ENCODE data around the gene EPHB1. TPM values are rescaled to one million over a fixed set of nuclear protein-coding genes. Genes with fewer than 3 reads are reported as not detected.
A peak's percentile ranks its signal among the peaks of the same experiment; 100 is the strongest.

The EPHB1 gene
- total and polyA plus RNA-seq, 5 experiments from 2014 or later = not detected

- DNase-seq (no peak), ATAC-seq (no peak)
- H3K27me3 Mint-ChIP-seq = peaks cover 0 to 17% (median 3%) of the 10 kb centered on the region in 5 donors
- H3K9me3 Mint-ChIP-seq = peaks cover 0 to 4% (median 0%) of the 10 kb centered on the region in 9 donors
- H3K4me3 Mint-ChIP-seq = no peak overlapping the region
- no peaks in the 10 kb centered on the region for H3K36me3 Mint-ChIP-seq
- POLR2A ChIA-PET = no interaction called here
- H3K27ac Mint-ChIP-seq = no peak overlapping the region
- H3K4me1 Mint-ChIP-seq = no peaks in the 10 kb centered on the region
Measured at GRCh38 chr3:134972836-134973455, 177.9 kb downstream of the EPHB1 start.

DNA sequence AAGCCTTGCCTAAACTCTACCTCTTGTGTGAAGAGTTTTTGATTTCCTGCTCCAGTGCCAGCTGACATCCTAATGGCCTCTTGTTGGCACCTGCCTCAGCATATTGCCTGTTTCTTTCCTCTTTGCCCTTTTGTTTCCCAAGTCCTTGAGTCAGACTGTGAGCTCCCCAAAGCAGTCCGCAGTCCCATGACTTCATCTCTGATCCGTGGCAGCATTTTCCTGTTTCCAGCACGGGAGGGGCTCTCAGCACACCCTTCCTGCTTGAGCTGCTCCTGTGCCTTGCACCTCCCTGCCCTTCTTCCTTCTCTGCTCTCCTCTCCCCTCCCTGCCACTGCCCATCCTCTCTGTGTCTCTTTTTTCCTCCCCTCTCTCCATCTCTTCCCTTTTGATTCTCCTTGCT, 179.6 kb downstream of the EPHB1 start:
- ATAC-seq (no peak), DNase-seq (no peak)
- POLR2A ChIA-PET = no interaction called here
- H3K27me3 Mint-ChIP-seq = peaks cover 0 to 21% (median 3%) of the 10 kb centered on the region in 5 donors
- H3K4me3 Mint-ChIP-seq = no peak overlapping the region
- H3K27ac Mint-ChIP-seq = no peak overlapping the region
- H3K9me3 Mint-ChIP-seq = peaks cover 0 to under 1% (median 0%) of the 10 kb centered on the region in 9 donors
- H3K36me3 Mint-ChIP-seq = no peaks in the 10 kb centered on the region
- no peaks in the 10 kb centered on the region for H3K4me1 Mint-ChIP-seq

DNA sequence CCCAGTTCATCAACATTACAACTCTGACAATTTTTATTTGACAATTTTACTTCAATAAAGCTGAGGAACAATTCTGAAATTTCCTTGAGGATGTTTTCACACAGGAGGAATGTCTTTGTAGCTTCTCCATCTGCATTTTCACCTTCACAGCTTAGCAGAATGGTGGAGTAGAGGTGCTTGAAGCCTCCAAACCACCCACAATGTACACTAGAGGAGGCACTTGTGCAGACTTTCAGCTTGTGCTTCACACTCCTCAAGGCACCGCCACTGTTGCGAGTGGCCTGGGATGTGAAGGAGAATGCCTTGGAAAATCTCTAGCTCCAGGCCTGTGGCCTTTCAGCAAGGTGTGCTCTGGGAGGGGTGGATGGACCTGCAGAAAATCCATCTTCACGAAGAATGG, 181.9 kb downstream of the EPHB1 start:
- no peaks in the 10 kb centered on the region for H3K36me3 Mint-ChIP-seq
- H3K27me3 Mint-ChIP-seq = peaks cover 0 to 21% (median 3%) of the 10 kb centered on the region in 5 donors
- no peak overlapping the region for H3K27ac Mint-ChIP-seq
- no peaks in the 10 kb centered on the region for H3K4me1 Mint-ChIP-seq
- H3K4me3 Mint-ChIP-seq = no peak overlapping the region
- ATAC-seq (no peak), DNase-seq (no peak)
- H3K9me3 Mint-ChIP-seq = peaks cover 0 to 3% (median 0%) of the 10 kb centered on the region in 9 donors
- POLR2A ChIA-PET = no interaction called here

DNA sequence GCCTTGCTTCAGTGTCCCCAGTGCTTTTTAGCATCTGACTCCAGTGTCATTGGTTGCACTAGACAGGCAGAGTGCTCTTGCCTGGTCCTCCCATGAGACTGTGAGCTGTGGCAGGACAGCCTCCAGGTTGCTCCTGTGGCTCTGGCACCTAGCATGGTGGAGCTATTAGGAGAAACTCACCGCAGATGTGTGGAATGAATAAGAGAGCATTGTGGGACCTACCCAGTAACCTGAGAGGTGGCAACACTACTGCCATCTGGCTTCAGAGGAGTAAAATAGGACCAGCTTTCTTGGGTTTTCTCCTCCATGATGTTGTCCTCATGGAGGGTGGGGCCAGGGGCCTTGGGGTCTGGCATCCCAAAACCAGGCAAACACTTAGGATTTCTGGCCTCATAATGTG, 183.6 kb downstream of the EPHB1 start:
- H3K4me3 Mint-ChIP-seq = no peak overlapping the region

DNA sequence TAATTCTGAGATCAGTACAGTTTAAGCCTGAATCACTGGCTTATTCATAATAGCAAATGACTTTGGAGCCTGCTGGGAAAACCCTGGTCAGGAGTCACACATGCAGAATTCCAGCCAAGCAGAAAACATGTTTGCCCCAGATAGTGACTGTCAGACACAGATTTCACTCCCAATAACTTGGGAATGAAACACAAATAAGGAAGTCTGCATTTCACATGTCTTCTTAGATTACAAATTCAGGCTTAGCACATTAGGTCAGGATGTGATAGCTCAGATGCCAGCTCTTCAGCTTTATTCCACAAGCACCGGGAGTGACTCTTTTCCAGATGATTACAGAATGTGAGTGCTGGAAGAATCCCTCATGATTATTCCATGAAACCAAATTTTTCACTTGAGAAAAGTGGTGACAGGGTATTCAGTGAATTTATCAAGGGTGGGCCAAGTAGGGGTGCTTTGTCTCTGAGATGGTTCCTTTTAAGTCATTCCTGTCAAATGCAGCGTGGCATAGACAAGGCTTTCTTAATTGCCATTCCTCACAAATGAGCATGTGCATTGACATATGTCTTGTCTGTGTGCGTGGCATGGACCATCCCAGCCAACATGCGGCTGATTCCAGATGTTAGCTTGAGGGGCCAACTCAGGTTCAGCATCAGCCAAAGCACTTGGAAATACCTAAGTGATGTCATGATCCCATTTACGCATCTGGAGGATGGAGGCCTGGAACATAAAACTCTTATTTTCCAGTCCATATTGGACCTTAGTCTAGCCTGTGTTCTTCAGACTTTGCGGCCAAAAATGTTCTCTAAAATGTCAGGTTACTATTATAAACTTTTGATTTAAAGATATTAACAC, 191.0 kb downstream of the EPHB1 start:
- no peak overlapping the region for H3K27ac Mint-ChIP-seq
- DNase-seq = no peak
- peaks cover 0 to 2% (median 0%) of the 10 kb centered on the region in 9 donors for H3K9me3 Mint-ChIP-seq
- POLR2A ChIA-PET = no interaction called here
- no peaks in the 10 kb centered on the region for H3K27me3 Mint-ChIP-seq
- no peak overlapping the region for H3K4me3 Mint-ChIP-seq
- H3K36me3 Mint-ChIP-seq = no peaks in the 10 kb centered on the region
- H3K4me1 Mint-ChIP-seq = no peaks in the 10 kb centered on the region
- no peak for ATAC-seq

More for the DNA sequence above, 183.6 kb downstream of the EPHB1 start:
- DNase-seq (no peak), ATAC-seq (no peak)
- POLR2A ChIA-PET = no interaction called here
- Mint-ChIP-seq H3K4me1 (no peaks in the 10 kb centered on the region), H3K36me3 (no peaks in the 10 kb centered on the region), H3K9me3 (peaks cover 0 to 3% (median 0%) of the 10 kb centered on the region in 9 donors), H3K27me3 (peaks cover 0 to 21% (median 3%) of the 10 kb centered on the region in 5 donors), H3K27ac (no peak overlapping the region)

DNA sequence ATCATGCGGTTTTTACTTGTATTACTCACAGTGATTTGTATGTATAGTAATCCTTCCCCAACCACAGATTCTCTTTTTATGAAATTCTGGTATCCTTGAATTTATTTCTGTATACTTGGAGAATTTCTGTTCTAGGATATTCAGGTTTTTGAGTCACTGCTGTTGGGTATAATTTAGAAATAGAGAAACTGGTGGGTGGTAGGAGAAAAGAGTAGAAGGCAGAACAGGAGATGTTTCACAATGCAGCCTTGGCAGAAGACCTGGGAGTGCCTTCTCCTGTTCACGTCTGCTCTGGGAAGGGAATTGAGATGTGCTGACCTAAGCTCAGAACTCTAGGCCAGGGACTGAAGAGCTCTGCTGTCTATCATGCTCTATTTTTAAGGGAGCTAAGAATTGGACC, 193.6 kb downstream of the EPHB1 start:
- Mint-ChIP-seq H3K4me3 (no peak overlapping the region), H3K4me1 (no peaks in the 10 kb centered on the region), H3K27me3 (peaks cover 0 to 3% (median 0%) of the 10 kb centered on the region in 5 donors), H3K36me3 (no peaks in the 10 kb centered on the region), H3K9me3 (peaks cover 0 to 2% (median 0%) of the 10 kb centered on the region in 9 donors), H3K27ac (no peak overlapping the region)
- DNase-seq (no peak), ATAC-seq (no peak)
- POLR2A ChIA-PET = no interaction called here

- peaks cover 0 to 6% (median 2%) of the 10 kb centered on the region in 5 donors for H3K27me3 Mint-ChIP-seq
- POLR2A ChIA-PET = no interaction called here
- no peaks in the 10 kb centered on the region for H3K4me1 Mint-ChIP-seq
- DNase-seq (no peak), ATAC-seq (no peak)
- no peak overlapping the region for H3K27ac Mint-ChIP-seq
- H3K4me3 Mint-ChIP-seq = no peak overlapping the region
- H3K9me3 Mint-ChIP-seq = no peaks in the 10 kb centered on the region
- H3K36me3 Mint-ChIP-seq = no peaks in the 10 kb centered on the region
Measured at GRCh38 chr3:134991003-134991402, 195.9 kb downstream of the EPHB1 start.

DNA sequence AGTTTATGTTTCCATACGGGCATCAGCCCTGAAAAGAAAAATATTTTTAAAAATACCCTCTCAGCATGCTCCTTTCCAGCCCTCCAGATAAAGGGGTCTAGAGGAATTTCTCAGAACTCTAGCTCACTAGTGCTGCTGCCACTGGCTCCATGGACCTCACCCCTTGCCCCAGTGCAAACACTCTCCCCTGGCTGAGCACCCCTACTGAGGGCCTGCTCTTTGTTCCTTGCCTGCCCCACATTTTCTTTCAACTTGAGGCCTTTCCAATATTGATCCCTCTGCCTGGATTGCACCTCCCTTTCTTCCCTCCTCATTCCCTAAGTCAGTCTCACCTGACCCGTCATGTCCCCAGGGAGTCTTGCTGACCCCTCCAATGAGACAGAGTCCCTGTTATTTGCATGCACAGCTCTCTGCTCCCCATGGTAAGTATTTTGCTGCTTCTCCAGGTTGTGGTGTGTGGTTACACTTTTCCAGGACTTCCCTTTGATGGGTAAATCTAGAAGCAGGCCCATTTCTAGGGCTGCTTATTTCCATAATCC, 196.5 kb downstream of the EPHB1 start:
- POLR2A ChIA-PET = no interaction called here
- H3K4me3 Mint-ChIP-seq = no peak overlapping the region
- peaks cover 0 to 6% (median 2%) of the 10 kb centered on the region in 5 donors for H3K27me3 Mint-ChIP-seq
- H3K9me3 Mint-ChIP-seq = no peaks in the 10 kb centered on the region
- DNase-seq (no peak), ATAC-seq (no peak)
- H3K27ac Mint-ChIP-seq = peak overlapping the region in 1 of 10 donors; percentile 5
- H3K36me3 Mint-ChIP-seq = no peaks in the 10 kb centered on the region
- H3K4me1 Mint-ChIP-seq = no peaks in the 10 kb centered on the region

GRCh38 chr3:134992180-134992579, 197.1 kb downstream of the EPHB1 start:
- ATAC-seq = no peak
- no peaks in the 10 kb centered on the region for H3K36me3 Mint-ChIP-seq
- H3K9me3 Mint-ChIP-seq = no peaks in the 10 kb centered on the region

GRCh38 chr3:134992586-134992985, 197.5 kb downstream of the EPHB1 start:
- Mint-ChIP-seq H3K9me3 (no peaks in the 10 kb centered on the region), H3K36me3 (no peaks in the 10 kb centered on the region), H3K4me3 (no peak overlapping the region), H3K4me1 (no peaks in the 10 kb centered on the region), H3K27me3 (peaks cover 0 to 6% (median 2%) of the 10 kb centered on the region in 5 donors), H3K27ac (no peak overlapping the region)
- ATAC-seq = no peak
- no peak for DNase-seq
- POLR2A ChIA-PET = no interaction called here

More at GRCh38 chr3:134992180-134992579, 197.1 kb downstream of the EPHB1 start:
- Mint-ChIP-seq H3K27ac (no peak overlapping the region), H3K4me1 (no peaks in the 10 kb centered on the region), H3K27me3 (peaks cover 0 to 6% (median 2%) of the 10 kb centered on the region in 5 donors), H3K4me3 (no peak overlapping the region)
- DNase-seq = no peak
- POLR2A ChIA-PET = no interaction called here

GRCh38 chr3:134993011-134993410, 198.0 kb downstream of the EPHB1 start:
- peaks cover 0 to 6% (median 2%) of the 10 kb centered on the region in 5 donors for H3K27me3 Mint-ChIP-seq
- ATAC-seq (no peak), DNase-seq (no peak)
- no peaks in the 10 kb centered on the region for H3K9me3 Mint-ChIP-seq
- H3K4me3 Mint-ChIP-seq = no peak overlapping the region
- H3K36me3 Mint-ChIP-seq = no peaks in the 10 kb centered on the region
- POLR2A ChIA-PET = no interaction called here
- H3K27ac Mint-ChIP-seq = no peak overlapping the region
- H3K4me1 Mint-ChIP-seq = no peaks in the 10 kb centered on the region

GRCh38 chr3:134998158-134998557, 203.1 kb downstream of the EPHB1 start:
- Mint-ChIP-seq H3K4me1 (no peaks in the 10 kb centered on the region), H3K27me3 (peaks cover 2 to 21% (median 5%) of the 10 kb centered on the region in 5 donors), H3K9me3 (no peaks in the 10 kb centered on the region), H3K27ac (no peak overlapping the region), H3K4me3 (no peak overlapping the region), H3K36me3 (no peaks in the 10 kb centered on the region)
- DNase-seq (no peak), ATAC-seq (no peak)
- POLR2A ChIA-PET = no interaction called here

GRCh38 chr3:134998855-134999254, 203.8 kb downstream of the EPHB1 start:
- Mint-ChIP-seq H3K4me3 (no peak overlapping the region), H3K36me3 (no peaks in the 10 kb centered on the region)
- POLR2A ChIA-PET = no interaction called here

More at GRCh38 chr3:134998855-134999254, 203.8 kb downstream of the EPHB1 start:
- DNase-seq (no peak), ATAC-seq (no peak)
- no peaks in the 10 kb centered on the region for H3K9me3 Mint-ChIP-seq
- H3K27ac Mint-ChIP-seq = peak overlapping the region in 1 of 10 donors; percentile 23
- peaks cover 2 to 21% (median 5%) of the 10 kb centered on the region in 5 donors for H3K27me3 Mint-ChIP-seq
- H3K4me1 Mint-ChIP-seq = no peaks in the 10 kb centered on the region

Measured in naive thymus-derived CD8-positive, alpha-beta T cell (primary cell).